ENCODE measurements around the gene DKK3. TPM values are rescaled to one million over a fixed set of nuclear protein-coding genes. Genes with fewer than 3 reads are reported as not detected.

The DKK3 gene
- total RNA-seq, 2 experiments from 2014 or later: 8.1 to 12.0 TPM

- no peak overlapping the region for H3K27ac Mint-ChIP-seq
- POLR2A ChIA-PET: no interaction called here
- H3K4me3 Mint-ChIP-seq: no peak overlapping the region
- no peaks in the 10 kb centered on the region for H3K36me3 Mint-ChIP-seq
- ATAC-seq (ENCODE audit: low read depth): no peak
- no peak for DNase-seq
- H3K27me3 Mint-ChIP-seq: peaks cover 2% of the 10 kb centered on the region
- peaks cover 6% of the 10 kb centered on the region for H3K4me1 Mint-ChIP-seq
- H3K9me3 Mint-ChIP-seq: no peaks in the 10 kb centered on the region
These were observed 29.5 kb downstream of the DKK3 start for GRCh38 chr11:11978792-11979487.

- H3K27ac Mint-ChIP-seq: no peak overlapping the region
- no peak for ATAC-seq (ENCODE audit: low read depth)
- POLR2A ChIA-PET: no interaction called here
These were observed 30.3 kb downstream of the DKK3 start for GRCh38 chr11:11978098-11978637.

GRCh38 chr11:11977206-11977938 is 31.1 kb downstream of the DKK3 start:
- H3K9me3 Mint-ChIP-seq: no peaks in the 10 kb centered on the region
- peaks cover 6% of the 10 kb centered on the region for H3K4me1 Mint-ChIP-seq
- H3K36me3 Mint-ChIP-seq: no peaks in the 10 kb centered on the region
- POLR2A ChIA-PET: no interaction called here
- H3K4me3 Mint-ChIP-seq: no peak overlapping the region
- H3K27ac Mint-ChIP-seq: no peak overlapping the region
- ATAC-seq (ENCODE audit: low read depth) (no peak), DNase-seq (no peak)
- peaks cover 2% of the 10 kb centered on the region for H3K27me3 Mint-ChIP-seq

More at GRCh38 chr11:11978098-11978637, 30.3 kb downstream of the DKK3 start:
- no peaks in the 10 kb centered on the region for H3K36me3 Mint-ChIP-seq
- peaks cover 2% of the 10 kb centered on the region for H3K27me3 Mint-ChIP-seq
- no peaks in the 10 kb centered on the region for H3K9me3 Mint-ChIP-seq
- H3K4me1 Mint-ChIP-seq: peaks cover 6% of the 10 kb centered on the region
- no peak for DNase-seq
- H3K4me3 Mint-ChIP-seq: no peak overlapping the region

- H3K9me3 Mint-ChIP-seq: no peaks in the 10 kb centered on the region
- H3K27me3 Mint-ChIP-seq: peaks cover 2% of the 10 kb centered on the region
- H3K4me3 Mint-ChIP-seq: no peak overlapping the region
- DNase-seq (no peak), ATAC-seq (ENCODE audit: low read depth) (no peak)
- peaks cover 6% of the 10 kb centered on the region for H3K4me1 Mint-ChIP-seq
- H3K36me3 Mint-ChIP-seq: no peaks in the 10 kb centered on the region
- POLR2A ChIA-PET: no interaction called here
- H3K27ac Mint-ChIP-seq: no peak overlapping the region
These were observed 31.8 kb downstream of the DKK3 start for GRCh38 chr11:11976481-11977127.

GRCh38 chr11:11975201-11976092 is 33.0 kb downstream of the DKK3 start:
- no peaks in the 10 kb centered on the region for H3K36me3 Mint-ChIP-seq
- H3K4me3 Mint-ChIP-seq: no peak overlapping the region
- POLR2A ChIA-PET: no interaction called here
- peaks cover 6% of the 10 kb centered on the region for H3K4me1 Mint-ChIP-seq
- ATAC-seq (ENCODE audit: low read depth) (no peak), DNase-seq (no peak)
- no peak overlapping the region for H3K27ac Mint-ChIP-seq
- no peaks in the 10 kb centered on the region for H3K9me3 Mint-ChIP-seq
- peaks cover 2% of the 10 kb centered on the region for H3K27me3 Mint-ChIP-seq

GRCh38 chr11:11973866-11974265 is 34.6 kb downstream of the DKK3 start:
- H3K4me3 Mint-ChIP-seq: no peak overlapping the region
- no peak for ATAC-seq (ENCODE audit: low read depth)
- H3K27ac Mint-ChIP-seq: no peak overlapping the region
- POLR2A ChIA-PET: no interaction called here
- H3K36me3 Mint-ChIP-seq: no peaks in the 10 kb centered on the region
- H3K9me3 Mint-ChIP-seq: no peaks in the 10 kb centered on the region
- peaks cover 6% of the 10 kb centered on the region for H3K4me1 Mint-ChIP-seq
- peaks cover 6% of the 10 kb centered on the region for H3K27me3 Mint-ChIP-seq
- DNase-seq: no peak

- ATAC-seq (ENCODE audit: low read depth) (no peak), DNase-seq (no peak)
- POLR2A ChIA-PET: interaction anchor here (1.1 kb wide), 1 partner anchor 13 kb away, joined by 3 read pairs; no protein-coding TSS in a partner anchor
- Mint-ChIP-seq H3K27me3 (peaks cover 6% of the 10 kb centered on the region), H3K9me3 (no peaks in the 10 kb centered on the region), H3K36me3 (no peaks in the 10 kb centered on the region), H3K4me3 (no peak overlapping the region), H3K27ac (no peak overlapping the region), H3K4me1 (peaks cover 6% of the 10 kb centered on the region)
These were observed 35.0 kb downstream of the DKK3 start for GRCh38 chr11:11973361-11973800.

- Mint-ChIP-seq H3K4me3 (no peak overlapping the region), H3K36me3 (no peaks in the 10 kb centered on the region), H3K27ac (no peak overlapping the region), H3K4me1 (peaks cover 6% of the 10 kb centered on the region), H3K27me3 (peaks cover 6% of the 10 kb centered on the region), H3K9me3 (no peaks in the 10 kb centered on the region)
- ATAC-seq (ENCODE audit: low read depth) (no peak), DNase-seq (no peak)
- POLR2A ChIA-PET: interaction anchor here (1.1 kb wide), 1 partner anchor 12 kb away, joined by 3 read pairs; no protein-coding TSS in a partner anchor
These were observed 35.6 kb downstream of the DKK3 start for GRCh38 chr11:11972730-11973341.

- Mint-ChIP-seq H3K4me1 (peaks cover 6% of the 10 kb centered on the region), H3K27ac (no peak overlapping the region), H3K36me3 (no peaks in the 10 kb centered on the region), H3K9me3 (no peaks in the 10 kb centered on the region), H3K4me3 (no peak overlapping the region), H3K27me3 (peaks cover 6% of the 10 kb centered on the region)
- DNase-seq: no peak
- POLR2A ChIA-PET: interaction anchor here (1.1 to 1.2 kb wide), 2 partner anchors 10 to 11 kb away, joined by 3 read pairs; no protein-coding TSS in a partner anchor
- no peak for ATAC-seq (ENCODE audit: low read depth)
These were observed 36.4 kb downstream of the DKK3 start for GRCh38 chr11:11971906-11972547.

GRCh38 chr11:11970556-11970955 is 37.9 kb downstream of the DKK3 start:
- no peaks in the 10 kb centered on the region for H3K36me3 Mint-ChIP-seq
- POLR2A ChIA-PET: no interaction called here
- H3K27ac Mint-ChIP-seq: no peak overlapping the region
- peaks cover 8% of the 10 kb centered on the region for H3K4me1 Mint-ChIP-seq
- ATAC-seq (ENCODE audit: low read depth): no peak
- no peak for DNase-seq
- H3K9me3 Mint-ChIP-seq: no peaks in the 10 kb centered on the region
- no peak overlapping the region for H3K4me3 Mint-ChIP-seq
- peaks cover 4% of the 10 kb centered on the region for H3K27me3 Mint-ChIP-seq

GRCh38 chr11:11969380-11970215 is 38.8 kb downstream of the DKK3 start:
- no peak for ATAC-seq (ENCODE audit: low read depth)
- Mint-ChIP-seq H3K9me3 (no peaks in the 10 kb centered on the region), H3K36me3 (no peaks in the 10 kb centered on the region), H3K27me3 (peaks cover 4% of the 10 kb centered on the region), H3K4me1 (peaks cover 4% of the 10 kb centered on the region), H3K4me3 (no peak overlapping the region), H3K27ac (no peak overlapping the region)
- POLR2A ChIA-PET: no interaction called here
- no peak for DNase-seq
